LNCaP clone FGC (cell line): ENCODE results near the gene HSBP1L1.

ENCODE experiments used
- DNase-seq: peaks from one replicate; pipeline ENCODE4 v3.0.0-alpha.2; 2011; ENCODE audit warnings: low read depth
- H3K4me3 ChIP-seq: 2 replicates; pipeline ENCODE4 v1.5.1; 2011; ENCODE audit warnings: mild to moderate bottlenecking, low read depth, low read length, control low read depth
- CTCF ChIP-seq: IDR thresholded peaks from 2 replicates; pipeline ENCODE4 v1.5.1; 2012; ENCODE audit warnings: mild to moderate bottlenecking; ENCODE audit not compliant: control insufficient read depth, insufficient read depth; ENCODE audit errors: extremely low read depth

Gene HSBP1L1

GRCh38 chr18:79972720-79973119, 8.3 kb downstream of the HSBP1L1 start:
- DNase-seq, result no peak
- TF ChIP-seq CTCF, result no peak
- H3K4me3 ChIP-seq, result no peak overlapping the region

GRCh38 chr18:79973517-79973916, 9.1 kb downstream of the HSBP1L1 start:
- H3K4me3 ChIP-seq, result no peak overlapping the region
- DNase-seq, result no peak
- TF ChIP-seq CTCF, result no peak

- no peak for TF ChIP-seq CTCF
- no peak for DNase-seq
- H3K4me3 ChIP-seq, result no peak overlapping the region
Measured at GRCh38 chr18:79974025-79974654, 9.7 kb downstream of the HSBP1L1 start.

- no peak overlapping the region for H3K4me3 ChIP-seq
- DNase-seq, result no peak
- no peak for TF ChIP-seq CTCF
Measured at GRCh38 chr18:79975043-79975442, 10.6 kb downstream of the HSBP1L1 start.

GRCh38 chr18:79975985-79976680, 11.7 kb downstream of the HSBP1L1 start:
- no peak overlapping the region for H3K4me3 ChIP-seq
- no peak for DNase-seq
- no peak for TF ChIP-seq CTCF

- no peak overlapping the region for H3K4me3 ChIP-seq
- no peak for DNase-seq
- TF ChIP-seq CTCF, result no peak
Measured at GRCh38 chr18:79979843-79980242, 15.4 kb downstream of the HSBP1L1 start.
